ENCODE measurements around the gene ERLEC1.
"Not testable (repeated sequence)": the region's sequence is repeated elsewhere in the genome, so short reads cannot be mapped to it uniquely, and the experiment has no call there.

Gene ERLEC1

DNA sequence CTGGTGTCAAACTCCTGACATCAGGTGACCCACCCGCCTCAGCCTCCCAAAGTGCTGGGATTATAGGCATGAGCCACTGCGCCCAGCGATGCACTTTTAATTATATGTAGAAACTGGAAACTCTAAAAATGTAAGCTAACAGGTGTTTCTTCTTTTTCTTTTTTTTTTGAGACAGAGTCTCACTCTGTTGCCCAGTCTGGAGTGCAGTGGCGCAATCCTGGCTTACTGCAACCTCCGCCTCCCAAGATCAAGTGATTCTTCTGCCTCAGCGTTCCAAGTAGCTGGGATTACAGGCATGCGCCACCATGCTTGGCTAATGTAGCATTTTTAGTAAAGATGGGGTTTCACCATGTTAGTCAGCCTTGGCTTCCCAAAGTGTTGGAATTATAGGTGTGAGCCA is 54.8 kb downstream of the ERLEC1 start:
- not testable (repeated sequence) for DNase-seq

DNA sequence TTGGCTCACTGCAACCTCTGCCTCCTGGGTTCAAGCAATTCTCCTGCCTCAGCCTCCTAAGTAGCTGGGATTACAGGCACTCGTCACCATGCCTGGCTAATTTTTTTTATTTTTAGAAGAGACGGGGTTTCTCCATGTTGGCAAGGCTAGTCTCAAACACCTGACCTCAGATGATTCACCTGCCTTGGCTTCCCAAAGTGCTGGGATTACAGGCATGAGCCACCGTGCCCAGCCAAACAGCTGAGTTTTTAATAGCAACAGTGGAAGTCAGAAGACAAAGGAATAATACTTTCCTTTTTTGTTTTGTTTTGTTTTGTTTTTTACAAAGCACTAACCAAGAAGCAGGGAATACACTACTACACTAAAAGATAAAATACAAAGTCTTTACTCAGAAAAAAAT is 56.0 kb downstream of the ERLEC1 start:
- no peak for DNase-seq

DNA sequence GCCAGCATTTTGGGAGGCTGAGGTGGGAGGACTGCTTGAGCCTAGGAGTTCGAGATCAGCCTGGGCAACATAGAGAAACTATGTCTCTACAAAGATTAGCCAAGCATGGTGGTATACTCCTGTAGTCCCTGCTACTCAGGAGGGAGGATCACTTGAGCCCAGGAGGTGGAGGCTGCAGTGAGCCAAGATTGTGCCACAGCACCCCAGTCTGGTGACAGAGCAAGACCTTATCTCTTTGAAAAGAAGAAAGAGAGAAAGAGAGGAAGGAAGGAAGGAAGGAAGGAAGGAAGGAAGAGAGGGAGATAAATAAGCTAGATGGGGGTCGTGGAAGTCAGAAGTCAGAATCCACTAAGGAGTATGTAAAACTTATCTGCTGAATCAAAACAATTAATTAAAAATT is 56.8 kb downstream of the ERLEC1 start:
- no peak for DNase-seq

DNA sequence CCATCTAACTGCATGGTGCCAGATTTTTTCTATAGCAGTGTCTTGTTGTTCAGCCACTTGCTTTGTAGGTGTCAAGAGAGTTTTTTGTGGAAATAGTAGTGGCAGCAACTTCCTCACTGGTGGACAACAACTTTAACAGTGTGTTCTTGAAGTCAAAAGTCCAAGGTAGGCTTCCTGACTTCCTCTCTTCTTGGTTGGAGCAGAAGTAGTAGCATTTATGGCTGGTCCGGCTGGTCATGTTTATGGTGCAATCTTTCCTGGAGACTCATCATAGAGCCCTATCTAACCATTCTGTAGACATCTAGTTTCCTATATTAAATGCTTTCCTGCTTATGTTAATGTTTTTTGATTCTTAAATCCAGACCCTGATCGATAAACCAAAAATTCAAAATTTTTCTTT is 61.2 kb downstream of the ERLEC1 start:
- DNase-seq = no peak

DNA sequence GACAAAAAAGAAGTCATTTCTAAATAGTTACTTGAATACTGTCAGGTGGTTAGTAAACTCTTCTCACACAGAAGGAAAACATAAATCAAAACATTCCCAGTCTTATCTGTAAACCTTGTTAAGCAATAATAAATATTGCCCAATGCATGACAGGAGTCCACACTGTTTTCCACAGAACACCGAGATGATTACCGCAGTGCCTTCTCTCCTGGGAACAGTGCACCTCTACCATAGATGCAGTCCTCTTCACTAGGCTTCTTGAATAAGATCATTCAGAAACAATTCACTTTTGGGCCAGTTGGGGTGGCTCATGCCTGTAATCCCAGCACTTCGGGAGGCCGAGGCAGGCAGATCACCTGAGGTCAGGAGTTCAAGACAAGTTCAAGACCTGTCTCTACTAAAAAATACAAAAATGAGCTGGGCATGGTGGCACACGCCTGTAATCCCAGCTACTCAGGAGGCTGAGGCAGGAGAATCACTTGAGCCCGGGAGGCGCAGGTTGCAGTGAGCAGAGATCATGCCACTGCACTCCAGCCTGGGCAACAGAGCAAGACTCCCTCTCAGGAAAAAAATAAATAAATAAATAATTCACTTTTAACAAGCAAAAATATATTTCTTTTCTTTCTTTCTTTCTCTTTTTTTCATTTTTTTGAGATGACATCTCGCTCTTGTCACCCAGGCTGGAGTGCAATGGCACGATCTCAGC is 64.4 kb downstream of the ERLEC1 start:
- not testable (repeated sequence) for DNase-seq

DNA sequence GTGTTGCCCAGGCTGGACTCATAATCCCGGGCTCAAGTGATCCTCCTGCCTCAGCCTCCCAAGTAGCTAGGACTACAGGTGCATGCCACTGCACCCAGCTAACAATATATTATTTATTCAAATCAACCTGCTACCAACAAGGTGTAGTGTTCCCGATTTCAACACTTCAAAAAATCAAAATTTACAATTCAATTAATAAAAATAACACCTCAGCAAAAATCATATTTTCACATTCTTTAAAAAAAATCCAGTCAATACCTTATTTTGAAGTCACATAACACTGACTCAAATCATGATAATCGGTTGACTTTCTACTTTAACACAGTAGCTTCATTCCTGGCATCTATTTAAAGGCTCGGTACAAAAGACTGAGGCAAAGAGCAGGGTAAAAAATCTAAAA is 65.7 kb downstream of the ERLEC1 start:
- no peak for DNase-seq

DNA sequence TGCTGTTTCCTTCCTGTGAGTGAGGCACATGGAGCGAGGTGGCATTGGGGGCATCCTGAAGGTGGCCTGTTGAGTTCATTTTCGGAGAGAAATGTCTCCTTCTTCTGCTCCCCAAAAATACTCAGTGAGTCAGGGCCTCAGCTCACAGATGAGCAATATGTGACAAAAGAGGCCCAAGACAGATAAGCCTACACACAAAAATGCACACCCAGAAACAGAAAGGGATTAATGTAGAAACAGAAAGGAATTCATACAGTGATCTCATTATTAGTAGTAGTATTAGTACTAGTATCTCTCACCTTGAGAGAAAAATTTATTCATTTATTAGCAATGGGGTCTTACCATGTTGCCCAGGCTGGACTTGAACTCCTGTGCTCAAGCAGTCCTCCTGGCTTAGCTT is 67.8 kb downstream of the ERLEC1 start:
- no peak for DNase-seq

DNA sequence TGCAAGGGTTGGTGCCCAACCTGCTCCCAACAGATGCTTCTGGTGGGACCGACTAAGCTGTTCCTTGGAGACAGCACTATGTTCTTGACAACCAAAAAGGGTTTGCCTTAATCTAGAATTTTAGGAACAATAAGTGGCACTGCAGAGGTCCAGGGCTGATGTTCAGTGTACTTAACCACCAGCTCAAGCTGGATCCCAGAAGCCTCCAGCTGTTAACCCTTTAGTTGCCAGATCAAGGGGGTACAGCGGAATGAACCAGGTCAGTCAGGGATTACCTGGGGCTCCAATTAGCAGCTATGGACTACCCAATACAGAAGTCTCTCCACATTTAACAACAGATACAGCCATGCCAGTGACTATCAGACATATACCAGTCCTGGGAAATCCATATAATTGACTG is 69.4 kb downstream of the ERLEC1 start:
- DNase-seq = no peak

DNA sequence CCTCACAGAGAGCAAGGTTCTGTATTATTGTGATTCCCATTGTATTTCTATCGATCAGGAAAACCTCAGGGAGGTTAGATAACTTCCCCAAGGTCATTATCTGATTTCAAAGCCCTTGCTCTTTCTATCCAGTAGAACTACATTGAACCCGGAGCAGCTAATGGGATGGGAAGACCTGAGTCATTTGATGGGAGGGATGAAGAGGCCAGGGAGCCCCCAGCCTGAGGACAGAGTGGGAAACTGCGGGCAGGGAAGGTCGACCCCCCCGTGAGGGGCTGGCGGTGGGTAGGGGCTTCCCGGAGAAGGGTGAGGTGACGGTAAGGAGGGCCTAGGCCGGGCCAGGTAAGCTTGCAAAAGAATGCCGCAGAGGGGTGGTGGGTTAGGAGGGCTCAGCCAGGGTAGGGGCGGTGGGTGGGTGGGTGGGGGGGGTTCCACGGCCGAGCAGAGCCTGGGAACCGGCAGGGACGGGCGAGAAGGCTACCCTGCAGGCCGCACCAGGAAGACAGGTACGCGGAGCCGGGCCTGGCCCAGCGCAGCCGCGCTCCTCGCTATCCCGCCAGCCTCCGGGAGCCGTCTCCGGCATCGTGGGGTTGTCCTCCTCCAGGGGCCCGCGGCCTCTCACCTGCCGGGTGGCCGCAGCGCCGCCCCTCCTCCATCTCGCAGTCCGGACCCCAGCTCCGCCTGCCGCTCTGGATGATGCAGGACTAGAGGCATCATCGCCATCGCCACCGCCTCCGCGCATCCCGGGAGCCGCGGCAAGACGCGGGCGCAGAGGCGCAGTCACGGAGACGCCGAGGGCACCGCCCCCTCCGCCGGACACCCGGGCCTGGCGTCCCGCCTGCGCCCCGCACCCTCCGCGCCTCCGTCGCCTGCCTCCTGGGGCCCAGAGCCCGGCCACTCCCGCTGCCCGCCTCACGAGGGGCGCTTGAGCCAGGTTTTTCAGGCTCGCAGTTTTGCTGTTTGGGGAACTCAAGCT is 72.7 kb downstream of the ERLEC1 start, which contains the start of gene GPR75:
Gene GPR75, minus strand, starts transcription at position 762 of the 976 bp plus-strand sequence. CDS start 5,211 bp downstream, outside the sequence.
- no peak for DNase-seq

DNA sequence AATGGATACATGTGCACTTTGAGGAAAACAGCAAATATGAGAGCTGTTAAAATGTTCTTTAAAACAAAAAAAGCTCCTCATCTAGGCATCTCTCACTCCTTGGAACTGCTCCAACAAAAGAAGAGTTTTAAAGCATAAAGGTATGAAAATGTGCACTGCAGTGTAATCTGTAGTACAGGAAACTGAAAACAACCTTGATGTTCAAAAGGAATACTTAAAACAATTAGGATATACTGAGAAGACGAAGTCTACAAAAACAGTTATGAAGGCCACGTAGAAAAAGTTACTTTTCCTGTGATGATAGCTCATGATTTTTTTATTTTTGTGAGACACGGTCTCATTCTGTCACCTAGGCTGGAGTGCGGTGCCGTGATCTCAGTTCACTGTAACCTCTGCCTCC is 75.0 kb downstream of the ERLEC1 start:
- no peak for DNase-seq

DNA sequence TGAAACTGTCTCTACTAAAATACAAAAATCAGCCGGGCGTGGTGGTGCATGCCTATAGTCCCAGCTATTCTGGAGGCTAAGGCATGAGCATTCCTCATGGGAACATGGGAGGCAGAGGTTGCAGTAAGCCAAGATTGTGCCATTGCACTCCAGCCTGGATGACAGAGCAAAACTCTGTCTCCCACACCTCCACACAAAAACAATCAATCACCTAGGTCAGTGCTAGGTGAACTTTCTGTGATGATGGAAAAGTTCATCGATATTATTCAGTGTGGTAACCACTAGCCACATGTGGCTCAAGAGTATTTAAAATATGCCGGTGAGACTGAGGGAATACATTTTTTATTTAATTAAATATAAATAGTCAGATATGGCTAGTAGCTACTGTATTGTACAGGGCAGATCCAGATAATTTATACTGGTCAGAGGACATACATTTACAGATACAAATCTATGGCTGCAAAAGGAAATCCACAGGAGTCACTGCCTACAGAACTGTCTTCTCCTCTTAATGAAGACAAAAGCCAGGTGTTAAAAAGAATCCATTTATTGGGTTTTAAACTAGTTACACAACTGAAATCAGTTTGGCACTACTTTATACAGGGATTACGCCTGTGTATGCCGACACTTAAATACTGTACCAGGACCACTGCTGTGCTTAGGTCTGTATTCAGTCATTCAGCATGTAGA is 76.8 kb downstream of the ERLEC1 start:
- no peak for DNase-seq

DNA sequence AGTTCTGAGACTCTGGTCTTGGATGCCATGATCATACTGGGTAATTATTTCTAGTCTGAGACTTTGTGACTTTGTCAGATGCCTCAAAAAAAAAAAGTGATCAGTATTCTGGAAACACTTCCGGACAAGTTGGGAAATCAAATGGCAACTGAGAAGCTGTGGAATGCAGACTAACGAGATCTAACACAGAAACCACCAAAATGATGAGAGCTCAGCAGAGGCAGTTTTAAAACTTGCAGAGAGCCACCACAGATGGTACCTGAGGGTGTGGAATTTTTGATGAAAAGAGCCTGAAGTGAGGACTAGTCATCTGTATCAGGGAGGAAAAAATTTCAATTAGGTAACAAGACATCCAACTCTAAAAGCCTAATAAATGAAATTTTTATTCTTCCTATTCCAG is 78.4 kb downstream of the ERLEC1 start:
- no peak for DNase-seq

DNA sequence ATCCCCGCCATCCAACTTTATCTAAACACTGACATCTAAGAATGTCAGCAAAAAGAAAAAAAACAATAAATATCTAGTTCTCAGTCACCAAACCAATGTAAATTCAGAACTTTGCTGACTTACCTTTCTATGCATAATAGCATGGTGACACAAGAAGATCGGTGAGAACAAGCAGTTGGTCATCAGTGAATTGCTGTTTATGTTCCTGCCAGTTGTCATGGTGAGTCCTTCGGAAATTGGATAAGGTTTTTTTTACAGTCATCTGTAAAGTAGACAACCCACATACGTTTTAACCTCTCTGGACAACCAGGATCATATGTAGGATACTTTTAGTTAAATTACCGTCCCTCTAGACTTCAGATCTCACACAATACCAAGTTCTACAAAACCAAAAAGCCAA is 79.1 kb downstream of the ERLEC1 start:
- DNase-seq = no peak

DNA sequence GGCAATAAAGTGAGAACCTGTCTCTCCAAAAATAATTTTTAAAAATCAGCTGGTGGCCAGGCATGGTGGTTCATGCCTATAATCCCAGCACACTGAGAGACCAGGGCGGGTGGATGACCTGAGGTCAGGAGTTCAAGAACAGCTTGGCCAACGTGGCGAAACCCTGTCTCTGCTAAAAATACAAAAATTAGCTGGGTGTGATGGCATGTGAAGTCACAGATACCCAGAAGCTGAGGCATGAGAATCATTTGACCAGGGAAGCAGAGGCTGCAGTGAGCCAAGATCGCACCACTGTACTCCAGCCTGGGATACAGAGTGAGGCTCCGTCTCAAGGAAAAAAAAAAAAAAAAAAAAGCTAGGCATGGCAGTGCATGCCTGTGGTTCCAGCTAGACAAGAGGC is 80.3 kb downstream of the ERLEC1 start:
- DNase-seq = no peak

DNA sequence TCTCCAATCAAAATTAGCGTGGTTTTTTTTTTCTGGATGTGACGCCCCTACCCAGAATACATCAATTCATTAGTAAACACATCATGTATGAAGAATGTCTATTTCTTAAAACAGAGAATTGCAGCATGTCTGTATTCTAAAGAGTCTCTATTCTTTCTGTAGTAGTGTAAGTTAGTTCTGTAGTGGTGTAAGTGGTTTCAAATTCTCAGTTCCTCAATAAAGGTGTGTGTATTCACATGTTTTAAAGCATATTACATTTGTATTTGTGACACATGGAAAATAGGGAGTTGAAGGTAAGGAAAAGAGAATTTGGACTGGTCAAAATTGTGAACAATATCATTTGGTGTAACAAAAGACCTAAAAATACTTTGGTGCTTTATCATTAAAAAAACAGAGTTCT is 80.9 kb downstream of the ERLEC1 start:
- no peak for DNase-seq

All from NCI-H2081 (cell line).